NCI-H2171 (cell line): ENCODE results near the gene FN3K.

Source experiments
- DNase-seq: peaks from one replicate; lab custom pipeline; 2025; lab: John Stamatoyannopoulos, UW

The FN3K gene

DNA sequence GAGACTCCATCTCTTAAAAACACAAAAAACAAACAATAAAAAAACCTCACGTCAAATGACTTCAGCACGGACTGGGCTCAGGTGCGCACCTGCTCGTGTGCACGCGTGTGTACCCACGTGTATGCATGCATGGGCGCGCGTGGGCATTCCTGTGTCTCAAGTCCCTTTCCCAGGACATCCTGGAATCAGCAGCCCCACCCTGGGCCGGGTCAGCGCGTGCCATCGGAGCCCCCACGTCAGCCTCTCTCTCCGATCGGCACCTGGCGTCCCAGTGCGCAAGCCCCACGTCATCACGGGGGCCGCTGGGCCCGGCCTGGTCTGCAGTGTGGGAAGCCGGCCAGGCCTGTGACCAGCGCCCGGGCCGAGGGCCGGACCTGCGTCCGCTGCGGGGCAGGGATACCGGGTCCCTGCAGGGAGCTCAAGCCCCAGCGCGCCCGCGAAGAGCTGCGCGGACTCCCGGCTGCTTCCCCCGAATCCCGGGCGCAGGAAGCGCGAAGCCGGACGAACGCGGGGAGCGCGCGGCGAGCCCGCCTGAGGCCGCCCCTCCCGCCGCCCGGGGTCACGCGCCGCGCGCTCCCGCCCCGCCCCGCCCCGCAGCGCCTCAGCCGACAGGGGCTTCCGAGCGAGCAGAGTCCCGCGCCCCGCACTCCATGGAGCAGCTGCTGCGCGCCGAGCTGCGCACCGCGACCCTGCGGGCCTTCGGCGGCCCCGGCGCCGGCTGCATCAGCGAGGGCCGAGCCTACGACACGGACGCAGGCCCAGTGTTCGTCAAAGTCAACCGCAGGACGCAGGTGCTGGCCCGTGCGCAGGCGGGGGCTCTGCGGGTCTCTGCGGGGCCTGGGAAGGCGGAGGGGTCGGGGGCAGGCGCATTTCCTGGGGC is at the start of gene FN3K:
Gene FN3K, plus strand, starts transcription at position 629 of the 880 bp plus-strand sequence. Its CDS starts 22 bp downstream, at position 651.
- DNase-seq: peak; percentile 54

DNA sequence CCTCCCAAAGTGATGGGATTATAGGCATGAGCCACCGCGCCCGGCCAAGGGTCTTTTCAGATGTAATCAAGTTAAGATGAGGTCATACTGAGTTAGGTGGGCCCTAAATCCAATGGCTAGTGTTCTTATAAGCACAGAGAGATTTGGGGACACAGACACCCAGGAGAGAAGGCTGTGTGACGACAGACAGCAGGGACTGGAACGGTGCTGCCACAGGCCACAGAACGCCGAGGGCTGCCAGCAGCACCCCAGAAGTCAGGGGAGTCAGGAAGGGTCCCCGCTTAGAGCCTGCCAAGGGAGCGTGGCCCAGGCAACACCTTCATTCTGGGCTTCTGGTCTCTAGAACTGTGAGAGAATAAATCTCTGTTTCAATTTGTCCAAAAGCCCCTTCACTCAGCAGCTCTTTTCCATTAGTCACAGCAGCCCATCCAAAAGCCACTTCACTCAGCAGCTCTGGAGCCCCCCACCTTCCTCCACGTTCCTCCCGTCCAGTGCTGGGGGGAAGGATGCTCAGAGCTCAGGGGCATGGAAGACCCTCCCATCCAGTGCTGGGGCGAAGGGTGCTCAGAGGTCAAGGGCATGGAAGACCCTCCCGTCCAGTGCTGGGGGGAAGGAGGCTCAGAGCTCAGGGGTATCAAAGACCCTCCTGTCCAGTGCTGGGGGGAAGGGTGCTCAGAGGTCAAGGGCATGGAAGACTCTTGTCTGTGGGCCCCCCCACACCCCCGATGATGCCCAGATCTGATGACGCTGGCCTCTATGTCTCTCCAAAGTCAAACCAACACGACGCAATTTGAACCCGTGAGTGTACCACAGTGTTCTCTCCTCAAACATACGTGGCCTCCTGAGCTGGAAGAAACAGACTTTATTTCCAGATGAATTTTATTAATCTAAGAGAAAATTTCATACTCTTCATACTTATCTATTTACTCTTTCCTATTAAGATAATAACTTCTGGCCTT is 48.8 kb upstream of the FN3K start:
- no peak for DNase-seq

DNA sequence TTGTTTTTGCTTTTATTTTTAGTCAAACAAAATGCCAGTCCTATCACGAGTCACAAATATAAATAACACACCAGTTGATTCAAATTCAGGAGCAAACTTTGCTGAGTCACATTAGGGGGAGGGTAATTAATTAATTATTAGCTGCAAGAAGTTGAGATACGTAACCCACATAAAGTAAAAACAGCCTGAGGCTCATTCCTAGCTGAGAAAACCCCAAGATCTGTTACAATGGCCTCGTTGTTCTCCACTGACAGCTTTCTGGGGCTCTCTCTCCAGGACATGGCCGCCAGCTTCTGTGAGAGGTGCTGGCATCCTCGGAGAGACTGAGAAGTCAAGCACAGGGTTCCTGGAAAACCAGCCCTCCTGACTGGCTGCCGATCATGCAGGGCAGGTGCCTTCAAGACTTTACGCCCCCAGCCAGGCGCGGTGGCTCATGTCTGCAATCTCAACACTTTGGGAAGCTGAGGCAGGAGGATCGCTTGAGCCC is 48.0 kb upstream of the FN3K start:
- DNase-seq: no peak

DNA sequence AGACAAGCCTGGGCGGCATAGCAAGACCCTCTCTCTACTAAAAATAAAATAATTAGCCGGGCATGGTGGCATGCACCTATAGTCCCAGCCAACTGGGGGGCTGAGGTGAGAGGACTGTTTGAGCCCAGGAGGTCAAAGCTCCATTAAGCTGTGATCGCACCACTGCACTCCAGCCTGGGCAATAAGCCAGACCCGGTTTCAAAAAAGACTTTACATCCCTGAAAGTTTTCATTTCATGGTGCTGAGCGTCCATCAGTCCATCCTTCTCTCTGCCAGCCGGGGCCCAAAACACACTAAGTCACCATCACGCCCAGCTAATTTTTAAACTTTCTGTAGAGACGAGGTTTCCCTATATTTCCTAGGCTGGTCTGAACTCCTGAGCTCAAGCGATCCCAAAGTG is 47.5 kb upstream of the FN3K start:
- no peak for DNase-seq

DNA sequence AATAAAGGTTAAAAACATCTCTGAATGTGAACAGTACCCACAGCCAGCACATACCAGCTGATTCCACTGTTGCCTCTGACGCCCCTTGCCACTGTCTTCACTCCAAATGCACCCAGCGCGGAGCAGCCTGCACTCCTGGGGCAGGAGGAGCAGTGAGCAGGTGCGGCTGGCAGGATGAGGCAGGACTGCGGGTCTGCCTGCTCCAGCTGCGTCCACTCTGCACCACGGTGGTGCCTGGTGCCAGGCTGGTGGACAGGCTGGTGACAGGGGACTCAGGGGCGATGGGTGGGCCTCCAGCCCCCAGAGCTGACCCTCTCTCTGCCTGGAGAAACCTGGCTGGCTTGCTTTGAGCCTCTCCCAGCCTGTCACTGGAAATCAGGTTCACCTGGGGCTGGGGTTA is 46.3 kb upstream of the FN3K start:
- no peak for DNase-seq

DNA sequence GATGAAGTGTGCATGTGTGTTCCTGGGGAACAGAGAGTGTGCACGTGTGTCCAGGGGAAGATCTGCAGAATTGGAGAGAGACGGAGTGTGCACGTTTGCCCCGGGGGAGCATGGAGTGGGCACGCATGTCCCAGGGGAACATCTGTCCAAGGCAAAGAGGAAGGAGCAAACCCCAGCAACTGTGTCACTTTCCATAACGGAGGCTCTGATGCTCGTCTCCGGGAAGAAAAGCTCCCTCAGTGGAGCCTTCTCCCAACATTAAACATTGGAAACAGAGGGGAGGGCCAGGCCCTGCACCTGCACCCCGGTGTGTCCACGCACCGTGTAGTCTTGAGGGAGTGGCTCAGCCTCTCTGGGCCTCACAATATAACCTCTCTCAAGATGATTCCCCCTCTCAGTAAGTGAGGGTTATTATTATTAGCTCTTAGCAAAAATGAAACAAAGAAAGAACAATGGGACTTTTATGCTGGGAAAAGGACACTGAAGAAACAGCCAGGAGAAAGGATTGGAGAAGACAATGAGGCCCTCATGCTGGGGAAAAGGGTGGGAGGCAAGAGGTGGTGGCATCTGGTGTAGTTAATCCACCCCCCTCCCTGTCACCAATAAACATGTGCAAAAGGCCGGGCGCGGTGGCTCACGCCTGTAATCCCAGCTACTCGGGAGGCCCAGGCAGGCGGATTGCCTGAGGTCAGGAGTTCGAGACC is 44.5 kb upstream of the FN3K start:
- DNase-seq: no peak

DNA sequence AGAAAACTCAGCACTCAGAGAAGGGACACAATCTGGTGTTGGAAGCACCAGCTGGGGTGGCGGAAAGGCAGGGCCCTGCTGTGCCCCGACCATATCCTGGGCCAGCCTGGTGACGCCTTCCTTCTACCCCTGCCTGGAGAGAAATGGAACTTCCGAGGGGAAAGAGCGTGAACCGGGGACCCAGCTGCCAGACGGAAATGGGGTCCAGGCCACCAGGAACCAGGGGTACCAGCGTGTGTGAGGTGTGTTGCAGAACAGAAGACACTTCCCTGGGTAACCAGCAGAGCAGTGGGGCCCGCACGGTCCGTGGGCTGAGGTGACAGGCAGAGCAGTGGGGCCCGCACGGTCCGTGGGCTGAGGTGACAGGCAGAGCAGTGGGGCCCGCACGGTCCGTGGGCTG is 43.7 kb upstream of the FN3K start:
- DNase-seq: no peak

DNA sequence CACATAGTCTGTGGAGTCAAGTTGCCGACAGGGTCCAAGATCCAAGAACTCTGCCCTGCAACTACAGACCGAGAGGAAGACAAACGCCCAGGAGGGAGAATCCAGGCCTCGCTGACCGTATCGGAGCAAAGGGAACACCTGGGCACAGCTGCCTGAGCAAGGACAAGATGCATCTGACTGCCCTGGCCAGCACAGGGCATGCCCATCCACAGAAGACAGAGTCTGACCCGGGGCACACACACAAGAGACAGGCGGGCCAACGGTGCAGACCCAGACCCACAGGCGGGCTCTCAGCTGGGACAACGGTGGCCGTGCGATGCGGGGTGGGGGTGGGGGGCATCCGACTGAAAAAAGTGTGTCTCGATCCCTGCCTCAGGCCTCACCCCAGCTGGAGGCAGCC is 43.1 kb upstream of the FN3K start:
- DNase-seq: no peak

DNA sequence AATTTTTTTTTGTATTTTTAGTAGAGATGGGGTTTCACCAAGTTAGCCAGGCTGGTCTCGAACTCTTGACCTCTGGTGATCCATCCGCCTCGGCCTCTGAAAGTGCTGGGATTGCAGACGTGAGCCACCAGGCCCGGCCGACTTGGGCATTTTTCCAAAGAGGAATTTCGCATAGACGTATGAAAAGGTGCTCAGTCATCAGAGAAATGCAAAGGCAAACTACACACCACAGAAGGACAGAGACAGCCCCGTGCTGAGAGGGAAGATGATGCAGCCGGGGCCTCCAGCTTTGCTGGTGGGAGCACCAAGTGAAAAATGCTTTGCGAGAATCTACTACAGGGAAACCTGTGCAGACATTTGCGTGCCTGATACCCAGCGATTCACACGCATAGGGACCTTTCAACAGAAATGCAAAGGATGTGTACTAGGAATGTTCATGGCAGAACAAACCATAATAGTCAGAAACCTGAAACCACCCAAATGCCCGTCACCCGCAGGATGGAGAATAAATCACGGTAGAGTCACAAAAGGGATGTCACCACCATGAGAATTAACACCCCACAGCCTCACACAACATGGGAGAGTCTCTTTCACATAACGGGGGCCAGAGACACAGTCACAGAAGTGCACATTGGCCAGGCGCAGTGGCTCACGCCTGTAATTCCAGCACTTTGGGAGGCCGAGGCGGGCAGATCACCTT is 42.1 kb upstream of the FN3K start:
- no peak for DNase-seq

DNA sequence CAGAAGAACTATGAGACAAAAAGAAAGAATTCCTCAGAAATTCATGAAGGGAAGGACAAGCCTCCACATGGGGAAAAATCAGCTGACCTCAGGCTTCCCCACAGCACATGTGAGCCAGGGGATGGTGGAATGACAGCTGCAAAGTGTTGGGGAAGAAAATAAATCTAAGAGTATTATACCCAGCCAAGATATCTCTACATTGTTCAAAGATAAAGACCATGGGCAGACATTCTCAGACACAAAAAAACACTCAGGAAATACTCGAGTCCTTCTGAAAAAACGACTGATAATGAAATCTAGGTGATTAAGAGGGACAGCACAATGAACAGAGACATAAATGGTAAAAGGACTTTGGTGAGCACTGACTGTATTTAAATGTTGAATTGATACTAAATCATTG is 40.8 kb upstream of the FN3K start:
- no peak for DNase-seq

DNA sequence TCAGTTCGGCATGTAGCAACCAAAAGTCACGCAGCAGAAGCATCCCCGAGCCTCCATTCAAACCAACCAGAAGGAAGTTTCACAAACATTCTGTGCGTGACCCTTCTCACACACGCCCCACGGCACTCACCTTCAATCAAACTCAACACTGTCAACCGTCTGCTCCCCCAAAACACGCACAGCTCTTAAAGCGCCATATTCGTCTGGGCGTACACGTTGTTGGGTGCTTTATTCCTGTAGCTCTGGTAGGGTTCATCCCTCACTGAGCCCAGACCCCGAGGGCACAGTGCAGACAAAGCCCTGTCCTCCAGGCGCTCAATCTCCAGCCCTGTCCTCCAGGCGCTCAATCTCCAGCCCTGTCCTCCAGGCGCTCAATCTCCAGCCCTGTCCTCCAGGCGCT is 39.2 kb upstream of the FN3K start:
- DNase-seq: no peak

DNA sequence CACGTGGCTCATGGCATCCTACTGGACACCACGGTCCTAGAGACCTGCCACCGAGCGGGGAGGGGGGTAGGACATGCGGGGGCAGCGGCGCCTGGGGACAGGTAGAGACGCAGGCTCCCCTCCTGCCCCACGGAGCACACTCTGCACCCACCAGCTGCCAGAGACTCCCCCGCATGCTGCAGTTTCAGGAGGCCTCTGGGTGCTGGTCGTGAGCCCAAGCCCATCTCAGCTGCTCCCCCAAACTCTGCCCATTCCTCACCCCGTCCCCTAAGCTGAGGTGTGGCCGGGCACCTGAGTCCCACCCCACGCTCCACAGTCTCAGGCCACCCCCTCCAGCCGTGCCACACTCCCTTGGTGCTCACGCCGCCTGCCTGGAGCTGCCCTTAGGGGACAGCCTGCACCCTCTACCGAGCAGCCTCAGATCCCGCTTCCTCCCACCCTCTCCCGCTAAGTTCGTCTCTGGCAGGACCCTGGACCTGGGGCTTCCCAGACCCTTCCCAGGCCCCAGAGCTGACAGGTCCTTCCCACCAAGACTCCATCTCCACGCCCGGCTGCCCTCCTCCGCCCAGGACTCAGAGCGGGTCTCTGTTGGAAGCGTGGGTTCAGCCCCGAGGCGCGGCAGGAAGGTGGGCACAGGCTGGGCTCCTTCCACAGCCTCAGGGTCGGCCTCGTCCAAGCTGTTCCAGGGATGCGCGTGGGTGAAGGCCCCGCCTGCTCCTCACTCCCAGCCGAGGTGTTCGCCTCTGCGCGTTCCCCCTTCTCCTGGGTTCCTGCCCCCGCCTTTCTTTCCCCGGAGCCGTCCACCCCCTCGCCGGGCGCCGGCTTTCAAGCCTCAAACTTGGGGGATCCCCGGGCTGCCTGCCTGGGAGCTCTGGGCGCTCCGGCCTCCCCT is 38.3 kb upstream of the FN3K start:
- DNase-seq: no peak

DNA sequence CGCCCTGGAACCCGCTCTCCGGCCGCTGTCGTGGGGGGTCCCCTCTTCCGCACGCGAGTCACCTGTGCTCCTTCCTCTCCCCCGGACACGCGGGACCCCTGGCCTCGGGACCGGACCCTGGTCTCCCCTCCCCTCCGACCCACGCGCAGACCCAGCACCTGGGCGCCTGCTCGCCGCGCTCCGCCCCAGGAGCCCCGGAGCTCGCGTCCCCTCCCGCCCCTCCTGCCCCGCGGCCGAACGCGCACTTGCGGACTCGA is 37.7 kb upstream of the FN3K start:
- no peak for DNase-seq

DNA sequence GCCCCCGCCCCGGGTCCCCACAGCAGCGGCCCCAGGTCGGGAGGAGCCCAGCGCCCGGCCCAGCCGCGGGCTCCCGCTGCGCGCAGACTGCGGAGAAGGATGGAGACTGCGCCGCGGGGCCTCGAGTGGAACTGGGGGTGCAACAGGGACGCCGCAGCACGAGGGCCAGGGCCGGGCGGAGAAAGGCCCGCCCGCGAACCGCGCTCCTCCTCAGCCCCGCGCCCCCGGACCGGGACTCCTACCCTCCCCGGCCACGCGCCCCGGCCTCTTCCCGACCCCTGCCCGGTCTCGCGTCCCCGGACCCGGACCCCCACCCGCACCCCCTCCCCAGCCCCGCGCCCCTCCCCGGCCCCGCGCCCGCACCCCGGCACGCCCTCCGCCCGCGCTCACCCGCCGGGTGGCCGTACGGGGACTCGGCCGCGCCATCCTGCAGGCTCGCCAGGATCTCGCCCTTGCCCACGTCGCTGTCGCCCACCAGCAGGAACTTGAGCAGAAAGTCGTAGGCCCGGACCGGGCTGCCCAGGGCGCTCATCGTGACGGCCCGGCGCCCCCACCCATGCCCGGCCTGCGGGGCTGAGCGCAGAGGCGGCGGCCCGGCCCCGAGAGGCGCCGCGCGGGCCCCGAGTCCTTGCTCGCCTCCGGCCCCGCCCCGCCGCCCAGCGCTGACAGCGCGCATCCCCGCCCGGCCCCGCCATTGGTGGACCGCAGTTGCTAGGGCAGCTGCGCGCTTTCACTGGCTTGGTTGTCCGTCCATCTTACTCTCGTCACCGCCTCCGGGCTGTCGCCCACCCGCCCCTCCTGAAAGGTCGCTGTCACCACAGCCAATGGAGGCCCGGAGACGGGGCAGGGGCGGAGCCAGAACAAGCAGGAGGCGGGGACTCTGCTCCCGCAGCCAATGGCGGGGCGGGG is 37.1 kb upstream of the FN3K start, which contains the start of gene RAB40B:
Gene RAB40B, minus strand, starts transcription at position 634 of the 909 bp plus-strand sequence. Its CDS starts 102 bp downstream, at position 532.
- DNase-seq: peak; percentile 97

DNA sequence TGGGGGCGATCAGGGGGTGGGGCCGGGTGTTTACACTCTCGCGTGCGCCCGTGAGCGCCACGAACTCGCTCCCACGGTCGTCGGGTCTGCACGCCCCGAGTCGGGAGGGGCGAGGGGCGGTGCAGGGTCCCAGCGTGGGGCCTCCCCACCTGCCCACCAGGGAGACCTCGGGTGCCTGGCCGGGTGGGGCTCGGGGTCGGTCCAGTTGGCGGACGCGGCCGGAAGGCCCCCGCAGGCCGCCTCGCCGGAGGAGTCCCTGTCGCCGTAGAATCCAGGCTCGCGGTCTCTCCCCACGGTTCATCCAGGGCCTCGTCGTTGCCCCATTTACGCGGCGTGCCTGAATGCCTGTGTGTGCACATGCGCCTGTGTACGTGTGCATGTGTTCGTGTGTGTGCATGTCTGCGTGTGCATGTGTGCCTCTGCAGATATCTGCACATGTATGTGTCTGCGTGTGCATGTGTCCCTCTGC is 36.4 kb upstream of the FN3K start:
- DNase-seq: no peak

DNA sequence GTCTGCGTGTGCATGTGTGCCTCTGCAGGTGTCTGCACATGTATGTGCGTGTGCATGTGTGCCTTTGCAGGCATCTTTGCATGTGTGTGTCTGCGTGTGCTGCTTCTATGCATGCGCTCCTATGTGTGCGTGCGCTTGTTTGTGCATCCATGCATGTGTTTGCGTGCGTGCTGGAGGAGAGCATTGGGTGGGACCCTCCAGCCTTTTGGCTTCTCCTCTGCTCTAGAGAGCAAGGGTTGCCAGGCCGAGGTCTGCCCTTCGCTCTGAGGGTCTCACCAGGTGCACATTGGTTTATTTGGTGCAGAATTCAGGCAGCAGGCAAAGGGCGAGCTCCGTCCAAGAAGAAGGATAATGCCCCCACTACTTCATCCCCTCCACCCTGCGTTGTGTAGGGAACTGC is 35.9 kb upstream of the FN3K start:
- no peak for DNase-seq

DNA sequence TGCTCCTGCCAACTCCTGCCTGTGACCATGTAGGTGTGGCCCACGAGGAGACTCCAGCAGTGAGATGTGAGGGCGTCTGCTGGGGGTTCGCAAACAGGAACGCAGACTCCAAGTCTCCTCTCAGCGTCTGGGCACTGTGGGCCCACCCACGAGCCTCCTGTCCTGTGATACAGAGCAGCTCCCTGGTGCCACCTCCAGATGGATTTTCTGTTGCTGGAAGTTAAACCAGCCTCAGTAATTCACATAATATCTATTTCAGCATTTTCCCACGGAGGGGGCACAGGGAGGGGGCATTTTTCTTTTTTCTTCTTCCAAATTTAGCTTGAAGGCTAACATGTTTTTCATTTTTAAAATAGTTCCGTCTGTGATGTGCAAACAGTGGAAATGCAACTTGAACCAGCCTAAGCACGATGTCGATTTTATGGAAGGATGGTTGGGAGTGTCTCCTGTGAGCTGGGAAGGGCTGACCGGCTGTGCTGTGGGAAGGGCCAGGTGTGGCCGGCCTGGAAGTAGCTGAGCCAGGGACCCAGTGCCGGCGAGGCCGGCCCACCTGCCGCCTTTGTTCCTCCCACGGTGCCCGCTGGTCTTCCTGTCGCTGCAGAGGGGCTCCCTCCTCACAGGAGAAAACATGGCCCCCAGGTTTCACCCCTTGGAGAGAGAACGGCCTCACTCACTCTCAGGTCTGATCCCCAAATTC is 33.0 kb upstream of the FN3K start:
- DNase-seq: no peak

DNA sequence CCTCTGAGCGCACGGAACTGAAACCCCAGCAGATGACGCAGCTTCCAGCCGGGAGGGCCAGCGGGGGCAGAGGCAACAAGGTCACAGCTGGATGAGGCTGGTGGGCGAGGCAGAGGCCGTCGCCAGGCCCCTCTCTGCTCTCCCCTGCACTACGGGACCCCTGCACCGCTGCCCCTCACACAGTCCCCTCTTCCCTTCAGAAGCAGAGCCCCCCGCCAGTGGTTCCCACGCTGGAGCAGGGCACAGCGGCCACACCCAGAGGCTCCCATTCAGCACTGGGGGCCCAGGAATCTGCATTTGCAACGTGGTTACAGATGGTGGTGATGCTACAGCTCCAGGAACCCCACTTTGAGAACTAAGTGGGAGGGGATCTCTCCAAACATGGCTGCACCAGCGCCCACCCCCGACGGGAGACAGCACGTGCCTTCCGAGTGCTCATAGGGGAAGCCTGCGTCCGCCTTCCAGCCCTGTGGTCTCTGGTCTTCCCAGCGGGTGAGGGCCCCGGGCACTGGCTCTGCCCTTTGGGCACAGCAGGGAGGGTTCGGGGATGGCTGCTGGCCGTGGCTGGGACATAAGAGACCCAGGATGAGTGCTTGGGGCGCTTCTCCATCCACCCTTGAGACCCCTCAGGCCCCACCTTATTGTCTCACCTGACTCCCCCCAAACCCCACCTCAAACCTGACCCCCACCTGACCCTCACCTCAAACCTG is 32.2 kb upstream of the FN3K start:
- DNase-seq: no peak
